HG03175 (cell line): ENCODE data around the gene H2AZ1.
"Not testable (repeated sequence)": the region's sequence is repeated elsewhere in the genome, so short reads cannot be mapped to it uniquely, and the experiment has no call there.

Experiments
- ATAC-seq: cut with Tn5 transposase; IDR thresholded peaks from one replicate; pipeline ENCODE4 v1.9.1; 2021; ENCODE audit warnings: mild to moderate bottlenecking, moderate library complexity; ENCODE audit not compliant: unreplicated experiment

The H2AZ1 gene

GRCh38 chr4:99949999-99950912 is at the start of gene H2AZ1:
H2AZ1 (minus strand) TSS chr4:99950275; CDS start chr4:99950170, 105 bp downstream.
- ATAC-seq: peak; percentile 58

GRCh38 chr4:99998062-99998867 is 48.2 kb upstream of the H2AZ1 start:
- ATAC-seq: no peak

- ATAC-seq: no peak
These were observed 41.7 kb upstream of the H2AZ1 start for GRCh38 chr4:99991741-99992140.

- no peak for ATAC-seq
These were observed 37.6 kb upstream of the H2AZ1 start for GRCh38 chr4:99987681-99988080.

GRCh38 chr4:99986792-99987191 is 36.7 kb upstream of the H2AZ1 start:
- peak; percentile 48 for ATAC-seq

GRCh38 chr4:99983289-99983943 is 33.3 kb upstream of the H2AZ1 start:
- no peak for ATAC-seq

GRCh38 chr4:99979872-99980271 is 29.8 kb upstream of the H2AZ1 start:
- ATAC-seq: no peak

GRCh38 chr4:99971453-99972111 is 21.5 kb upstream of the H2AZ1 start:
- no peak for ATAC-seq

GRCh38 chr4:99968330-99968729 is 18.3 kb upstream of the H2AZ1 start:
- no peak for ATAC-seq

- ATAC-seq: no peak
These were observed 16.6 kb upstream of the H2AZ1 start for GRCh38 chr4:99966692-99967091.

GRCh38 chr4:99965674-99966350 is 15.7 kb upstream of the H2AZ1 start:
- no peak for ATAC-seq

GRCh38 chr4:99965173-99965572 is 15.1 kb upstream of the H2AZ1 start:
- no peak for ATAC-seq

GRCh38 chr4:99961711-99962110 is 11.6 kb upstream of the H2AZ1 start:
- ATAC-seq: no peak

GRCh38 chr4:99960648-99961047 is 10.6 kb upstream of the H2AZ1 start:
- ATAC-seq: no peak

GRCh38 chr4:99958207-99958606 is 8.1 kb upstream of the H2AZ1 start:
- ATAC-seq: not testable (repeated sequence)

- ATAC-seq: no peak
These were observed 809 bp upstream of the H2AZ1 start for GRCh38 chr4:99950913-99951254.

- peak; percentile 27 for ATAC-seq
These were observed 759 bp downstream of the H2AZ1 start for GRCh38 chr4:99949034-99949998.

- ATAC-seq: no peak
These were observed 2.5 kb downstream of the H2AZ1 start for GRCh38 chr4:99947608-99948007.

GRCh38 chr4:99947190-99947578 is 2.9 kb downstream of the H2AZ1 start:
- no peak for ATAC-seq
